GM10248 (cell line): Measurements from ENCODE around the gene CDX1.

Experiments used
- CTCF ChIA-PET: fragments of 300-600 bp; sonication (Branson Sonifier 250); formaldehyde crosslinking; extraction: SDS; loops from one replicate; lab custom pipeline; 2021; ENCODE audit warnings: antibody characterized with exemption; lab: Yijun Ruan, JAX
- POLR2A ChIA-PET: fragments of 350-650 bp; sonication (Branson Sonifier 250); formaldehyde crosslinking; extraction: SDS; loops from one replicate; lab custom pipeline; 2020; ENCODE audit warnings: antibody characterized with exemption; lab: Yijun Ruan, JAX
- DNase-seq: peaks from one replicate; pipeline ENCODE4 v3.0.0; 2012; ENCODE audit errors: extremely low spot score
- TF ChIP-seq, protein P1 (sequence below): IDR thresholded peaks from 2 replicates; pipeline ENCODE4 v1.5.1; 2012; ENCODE audit warnings: mild to moderate bottlenecking, low read depth; ENCODE audit errors: extremely low read depth, missing control alignments, control extremely low read depth

The CDX1 gene

GRCh38 chr5:150166650-150167511 lies at the start of gene CDX1:
Gene CDX1, plus strand, starts transcription at chr5:150166778. Its CDS starts 99 bp downstream, at chr5:150166877.
- TF ChIP-seq, protein P1, sequence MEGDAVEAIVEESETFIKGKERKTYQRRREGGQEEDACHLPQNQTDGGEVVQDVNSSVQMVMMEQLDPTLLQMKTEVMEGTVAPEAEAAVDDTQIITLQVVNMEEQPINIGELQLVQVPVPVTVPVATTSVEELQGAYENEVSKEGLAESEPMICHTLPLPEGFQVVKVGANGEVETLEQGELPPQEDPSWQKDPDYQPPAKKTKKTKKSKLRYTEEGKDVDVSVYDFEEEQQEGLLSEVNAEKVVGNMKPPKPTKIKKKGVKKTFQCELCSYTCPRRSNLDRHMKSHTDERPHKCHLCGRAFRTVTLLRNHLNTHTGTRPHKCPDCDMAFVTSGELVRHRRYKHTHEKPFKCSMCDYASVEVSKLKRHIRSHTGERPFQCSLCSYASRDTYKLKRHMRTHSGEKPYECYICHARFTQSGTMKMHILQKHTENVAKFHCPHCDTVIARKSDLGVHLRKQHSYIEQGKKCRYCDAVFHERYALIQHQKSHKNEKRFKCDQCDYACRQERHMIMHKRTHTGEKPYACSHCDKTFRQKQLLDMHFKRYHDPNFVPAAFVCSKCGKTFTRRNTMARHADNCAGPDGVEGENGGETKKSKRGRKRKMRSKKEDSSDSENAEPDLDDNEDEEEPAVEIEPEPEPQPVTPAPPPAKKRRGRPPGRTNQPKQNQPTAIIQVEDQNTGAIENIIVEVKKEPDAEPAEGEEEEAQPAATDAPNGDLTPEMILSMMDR, result no peak
- POLR2A ChIA-PET, result no interaction called here
- CTCF ChIA-PET, result interaction anchor here (2.8 kb wide), 1 partner anchor 12 kb away, joined by 10 read pairs; no protein-coding TSS in a partner anchor
- DNase-seq, result no peak

GRCh38 chr5:150117945-150118560 lies 48.5 kb upstream of the CDX1 start:
- ChIA-PET CTCF (interaction anchor here (1.3 to 2.5 kb wide), 3 partner anchors 9 to 100 kb away, joined by 5 to 10 read pairs (median 6); no protein-coding TSS in a partner anchor), POLR2A (no interaction called here)
- TF ChIP-seq, protein P1, result no peak
- DNase-seq, result no peak

GRCh38 chr5:150118561-150119229 lies 47.9 kb upstream of the CDX1 start:
- POLR2A ChIA-PET, result no interaction called here
- TF ChIP-seq, protein P1, result no peak
- no peak for DNase-seq
- CTCF ChIA-PET, result interaction anchor here (1.8 to 4.4 kb wide), 4 partner anchors 10 to 100 kb away, joined by 4 to 19 read pairs (median 8); no protein-coding TSS in a partner anchor

GRCh38 chr5:150119421-150120061 lies 47.0 kb upstream of the CDX1 start:
- POLR2A ChIA-PET, result no interaction called here
- TF ChIP-seq, protein P1, result peak; percentile 37
- no peak for DNase-seq
- CTCF ChIA-PET, result interaction anchor here (1.4 to 4.4 kb wide), 6 partner anchors 8 to 99 kb away, joined by 4 to 19 read pairs (median 6); no protein-coding TSS in a partner anchor

DNA sequence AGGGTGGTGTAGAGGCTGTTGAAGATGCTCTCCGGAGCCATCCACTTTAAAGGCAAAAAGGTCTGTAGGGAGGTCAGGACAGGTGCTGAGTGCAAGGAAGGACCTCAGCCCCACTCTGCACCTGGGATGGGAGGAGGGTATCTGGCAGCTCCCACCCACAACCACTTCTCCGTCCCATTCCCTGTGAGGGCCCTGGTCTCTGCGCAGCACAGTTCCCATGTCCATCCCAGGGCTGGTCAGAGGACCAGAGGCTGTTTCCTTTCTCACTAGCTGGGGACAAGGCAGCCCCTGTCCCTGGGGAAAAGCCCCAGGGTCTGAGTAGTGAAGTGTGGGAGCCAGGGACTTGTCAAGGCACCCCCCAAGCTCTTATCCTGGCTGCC lies 46.5 kb upstream of the CDX1 start:
- TF ChIP-seq, protein P1, result no peak
- no peak for DNase-seq
- ChIA-PET POLR2A (no interaction called here), CTCF (interaction anchor here (1.4 to 4.4 kb wide), 6 partner anchors 9 to 98 kb away, joined by 4 to 19 read pairs (median 6); no protein-coding TSS in a partner anchor)
